Immature natural killer cell (primary cell): ENCODE data around the gene SF3B1. TPM values are rescaled to one million over a fixed set of nuclear protein-coding genes. Genes with fewer than 3 reads are reported as not detected.

Experiments used
- polyA plus RNA-seq, 3 donors: library from polyadenylated mRNA; unstranded; fragments of 300-500 nt; fragmentation: Illumina TruSeq; gene quantifications; one replicate each; pipeline ENCODE4 v1.2.3, GENCODE V29; 2021

The SF3B1 gene
- polyA plus RNA-seq, 3 donors from 2014 or later: 123 to 165 (median 133) TPM

Other genes with a start within 250 kb of the SF3B1 start
- gene ANKRD44, start 124.2 kb downstream of the SF3B1 start, polyA plus RNA-seq: 100 to 1,000 TPM in 1 of 3 donors, 10 to 100 TPM in 2; 58.0 to 125 (median 65.6) TPM
- gene COQ10B, start 18.5 kb upstream of the SF3B1 start, polyA plus RNA-seq: 10 to 100 TPM; 49.4 to 80.9 (median 56.6) TPM
- gene HSPD1, start 64.8 kb upstream of the SF3B1 start, polyA plus RNA-seq: 10 to 100 TPM; 50.7 to 77.3 (median 52.2) TPM
- gene HSPE1, start 65.4 kb upstream of the SF3B1 start, polyA plus RNA-seq: 10 to 100 TPM; 60.2 to 96.7 (median 93.7) TPM
- 10 to 100 TPM; 33.5 to 56.0 (median 33.9) TPM for gene MOB4, start 81.0 kb upstream of the SF3B1 start, polyA plus RNA-seq
- gene RFTN2, start 240.6 kb upstream of the SF3B1 start, polyA plus RNA-seq: under 1 TPM in 1 of 3 donors, not detected in 2; 0.06 TPM